Measurements from ENCODE around the gene PSMA6.
"Not testable (repeated sequence)": the region's sequence is repeated elsewhere in the genome, so short reads cannot be mapped to it uniquely, and the experiment has no call there.

Gene PSMA6

DNA sequence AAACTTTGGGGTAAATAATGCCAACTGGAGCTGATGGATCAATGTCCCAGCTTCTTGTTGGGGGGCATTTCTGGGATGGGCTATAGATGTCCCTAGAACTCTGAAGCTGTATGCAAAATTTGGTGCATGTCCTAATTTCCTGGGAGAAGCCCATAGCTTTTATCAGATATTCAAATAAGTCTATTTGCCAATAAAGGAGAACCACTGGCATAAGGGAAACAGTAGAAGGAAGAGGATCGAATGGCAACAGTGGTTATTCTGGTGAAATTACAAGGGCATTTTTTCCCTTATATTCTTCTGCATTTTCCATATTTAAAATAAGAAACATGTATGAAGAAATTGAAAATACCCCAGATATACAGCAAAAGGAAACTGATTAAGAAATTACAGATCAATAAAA is 34.2 kb downstream of the PSMA6 start:
- DNase-seq: no peak

DNA sequence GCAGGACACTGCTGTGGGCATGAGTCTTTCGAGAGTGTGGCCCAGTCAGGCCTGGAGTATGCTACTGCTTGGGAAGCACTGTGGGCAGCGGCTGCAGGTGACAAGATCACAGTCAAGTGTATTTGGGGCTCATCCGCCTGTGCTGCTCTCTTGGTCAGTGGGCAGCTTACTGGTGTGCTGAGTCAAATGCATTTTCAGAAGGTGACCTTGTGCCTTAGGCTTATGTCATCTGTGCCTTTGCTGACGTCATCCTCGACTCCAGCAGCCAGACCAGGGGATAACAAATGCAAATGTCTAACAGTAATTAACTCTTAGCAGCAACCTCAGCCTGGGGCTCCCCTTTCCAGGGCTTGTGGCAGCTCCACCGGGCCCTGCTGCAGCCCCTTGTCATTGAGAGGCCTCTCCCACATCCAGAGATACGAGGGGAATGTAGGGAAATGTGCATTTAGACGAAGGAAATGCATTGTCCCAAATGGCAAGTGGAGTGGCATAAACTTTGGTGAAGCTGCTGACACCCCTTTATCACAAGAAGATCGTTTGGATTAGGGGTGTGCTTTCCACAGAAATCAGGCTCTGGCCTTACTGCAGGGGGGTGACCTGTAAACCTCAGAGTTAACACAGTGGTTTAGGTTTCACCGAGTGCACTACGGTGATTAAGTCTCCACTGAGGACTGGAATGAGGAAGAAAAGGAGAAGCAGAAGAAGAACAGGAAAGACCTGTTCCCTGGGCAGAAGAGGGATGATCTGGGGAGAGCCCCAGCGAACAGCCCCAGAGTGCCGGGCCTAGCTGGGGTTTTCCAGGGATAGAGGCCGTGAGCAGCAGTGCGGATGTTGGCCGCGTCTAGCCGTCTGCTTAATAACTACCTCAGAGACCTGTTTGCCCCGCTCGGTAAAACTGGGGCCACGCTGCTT is 39.7 kb downstream of the PSMA6 start:
- no peak for DNase-seq

DNA sequence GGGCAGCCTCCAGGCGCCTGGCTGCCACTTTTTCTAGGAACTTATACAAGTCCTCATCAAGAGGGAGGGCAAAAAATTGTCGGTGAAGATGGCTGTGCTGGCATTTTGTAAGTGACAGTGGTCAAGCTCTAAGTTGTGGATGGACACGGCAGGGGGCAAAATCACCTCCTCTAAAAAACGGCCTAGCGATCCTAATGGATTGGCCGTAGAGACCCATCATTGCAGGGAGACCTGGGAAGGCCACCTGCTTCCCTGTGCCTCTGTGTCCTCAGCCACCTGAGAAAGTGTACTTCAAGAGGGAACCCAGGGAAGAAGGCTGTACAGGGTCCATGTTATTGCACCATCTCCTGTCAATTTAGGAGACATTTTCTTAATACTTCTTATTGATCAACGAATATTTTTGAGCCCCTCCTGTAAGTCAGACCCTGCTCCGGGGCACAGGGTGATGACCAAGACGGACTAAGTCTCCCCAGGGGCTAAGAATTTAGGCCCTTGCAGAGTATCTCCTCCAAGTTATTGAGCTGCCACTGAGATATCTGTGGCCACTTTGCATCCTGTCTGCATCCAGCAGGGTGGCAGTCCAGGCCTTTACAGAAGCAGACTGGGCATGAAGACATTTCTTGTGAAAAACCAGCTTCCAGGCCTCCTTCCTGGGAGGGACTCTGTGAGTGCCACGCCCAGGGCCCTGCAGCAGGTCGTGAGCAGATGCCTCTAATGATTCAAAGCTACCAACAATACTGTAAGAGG is 40.5 kb downstream of the PSMA6 start:
- DNase-seq: no peak

DNA sequence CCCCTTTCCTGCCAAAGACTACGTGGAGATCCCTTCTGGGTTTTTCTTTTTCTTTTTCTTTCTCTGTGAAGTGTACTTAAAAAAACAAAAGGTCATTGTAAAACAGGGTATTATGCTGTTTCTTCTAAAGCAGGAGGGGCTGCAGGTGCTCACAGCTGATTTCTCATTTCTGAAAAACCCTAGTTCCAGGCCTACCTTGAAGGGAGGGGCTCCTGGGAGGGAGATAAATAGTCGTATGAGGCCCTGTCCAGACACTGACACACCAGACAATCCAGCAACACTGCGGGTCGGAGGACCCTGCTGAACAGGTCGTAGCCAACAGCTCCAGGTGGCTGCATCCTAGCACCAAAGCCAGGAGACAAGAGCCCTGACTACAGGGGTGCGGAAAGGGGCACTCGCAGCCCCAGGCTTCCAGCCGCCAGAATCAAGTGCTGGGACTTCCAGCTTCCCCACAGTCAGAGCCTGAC is 41.1 kb downstream of the PSMA6 start:
- no peak for DNase-seq

DNA sequence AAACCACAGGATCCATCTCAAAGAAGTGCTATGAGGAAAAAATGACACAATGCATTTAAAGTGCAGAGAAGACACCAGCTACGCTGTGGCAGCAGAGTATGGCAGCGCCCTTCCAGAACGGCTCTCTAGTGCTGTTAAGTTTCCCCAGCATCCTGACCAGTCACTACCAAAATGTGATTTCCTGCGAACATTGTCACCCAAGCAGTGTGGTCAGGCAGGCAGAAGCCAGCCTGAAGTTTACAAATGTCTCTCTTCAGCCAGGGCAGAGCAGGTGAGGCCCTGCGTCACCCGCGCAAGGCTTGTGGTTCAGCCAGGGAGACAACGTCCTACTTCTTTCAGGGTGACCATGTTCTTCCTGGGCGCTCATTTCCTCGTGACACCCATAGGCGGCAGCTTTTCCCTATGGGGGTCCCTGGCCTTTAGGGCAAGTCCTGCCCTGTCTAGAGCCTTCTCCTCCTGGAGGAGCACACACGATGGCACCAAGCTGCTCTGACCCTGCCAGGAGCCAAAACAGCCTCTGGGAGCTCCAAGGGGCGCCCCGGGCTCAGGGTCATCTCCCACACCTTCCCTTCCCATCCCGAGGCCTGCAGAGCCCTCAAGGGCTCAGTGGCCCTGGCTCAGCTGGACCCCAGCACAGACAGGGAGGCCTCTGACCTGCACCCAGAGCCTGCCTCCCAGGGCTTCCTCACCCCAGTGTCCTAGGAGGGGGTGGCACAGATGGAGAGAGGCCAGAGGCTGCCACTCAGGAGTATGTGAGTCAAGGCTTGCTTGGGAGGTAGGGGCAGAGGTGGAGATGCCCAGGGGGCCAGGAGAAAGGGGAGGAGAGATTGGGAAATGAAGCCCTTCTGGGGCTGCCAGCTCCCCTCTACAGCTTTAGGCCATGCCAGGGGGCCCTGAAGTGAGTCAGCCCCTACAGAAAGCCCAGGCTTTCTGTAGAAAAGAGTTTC is 41.9 kb downstream of the PSMA6 start:
- DNase-seq: peak; percentile 34

DNA sequence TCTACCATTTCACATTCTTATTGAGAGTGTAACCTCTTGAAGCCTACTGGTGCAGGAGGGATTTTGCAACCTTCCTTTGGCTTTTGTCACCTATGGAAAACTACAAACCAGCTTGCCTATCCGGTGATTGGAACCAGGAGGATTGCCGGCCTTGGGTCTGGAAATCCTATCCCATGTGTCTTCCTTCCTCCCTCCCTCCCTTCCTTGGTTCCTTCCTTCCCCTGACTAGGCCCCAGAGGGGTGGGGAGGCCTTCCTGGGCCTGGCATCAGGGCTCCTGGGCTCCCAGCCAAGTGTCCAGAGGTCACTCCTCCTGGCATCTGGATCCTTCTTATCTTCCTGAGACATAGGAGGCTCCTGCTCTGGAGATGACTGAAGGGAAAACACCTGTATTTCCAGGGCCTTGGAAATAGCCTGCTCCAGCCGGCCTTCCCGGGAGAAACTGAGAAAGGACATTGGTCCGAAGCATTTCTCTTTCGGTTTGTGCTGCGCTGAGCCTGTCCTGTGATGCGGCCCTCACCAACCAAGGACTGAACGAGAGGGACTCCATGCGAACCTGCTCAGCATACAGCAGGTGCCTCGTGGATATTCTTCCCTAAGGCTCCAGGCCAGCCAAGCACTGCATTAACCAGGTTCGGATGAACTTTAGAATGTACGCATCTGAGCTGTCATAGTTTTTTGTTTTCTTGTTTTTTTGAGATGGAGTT is 43.4 kb downstream of the PSMA6 start:
- no peak for DNase-seq

DNA sequence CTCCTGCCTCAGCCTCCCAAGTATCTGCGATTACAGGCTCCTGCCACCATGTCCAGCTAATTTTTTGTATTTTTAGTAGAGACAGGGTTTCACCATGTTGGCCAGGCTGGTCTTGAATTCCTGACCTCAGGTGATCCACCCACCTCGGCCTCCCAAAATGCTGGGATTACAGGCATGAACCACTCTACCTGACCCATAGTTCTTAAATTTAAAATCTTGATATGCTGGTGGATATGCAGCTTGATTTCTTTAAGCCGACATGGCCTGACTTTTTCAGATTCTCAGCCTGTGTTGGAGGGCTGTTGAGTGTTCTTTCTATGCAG is 44.0 kb downstream of the PSMA6 start:
- not testable (repeated sequence) for DNase-seq

DNA sequence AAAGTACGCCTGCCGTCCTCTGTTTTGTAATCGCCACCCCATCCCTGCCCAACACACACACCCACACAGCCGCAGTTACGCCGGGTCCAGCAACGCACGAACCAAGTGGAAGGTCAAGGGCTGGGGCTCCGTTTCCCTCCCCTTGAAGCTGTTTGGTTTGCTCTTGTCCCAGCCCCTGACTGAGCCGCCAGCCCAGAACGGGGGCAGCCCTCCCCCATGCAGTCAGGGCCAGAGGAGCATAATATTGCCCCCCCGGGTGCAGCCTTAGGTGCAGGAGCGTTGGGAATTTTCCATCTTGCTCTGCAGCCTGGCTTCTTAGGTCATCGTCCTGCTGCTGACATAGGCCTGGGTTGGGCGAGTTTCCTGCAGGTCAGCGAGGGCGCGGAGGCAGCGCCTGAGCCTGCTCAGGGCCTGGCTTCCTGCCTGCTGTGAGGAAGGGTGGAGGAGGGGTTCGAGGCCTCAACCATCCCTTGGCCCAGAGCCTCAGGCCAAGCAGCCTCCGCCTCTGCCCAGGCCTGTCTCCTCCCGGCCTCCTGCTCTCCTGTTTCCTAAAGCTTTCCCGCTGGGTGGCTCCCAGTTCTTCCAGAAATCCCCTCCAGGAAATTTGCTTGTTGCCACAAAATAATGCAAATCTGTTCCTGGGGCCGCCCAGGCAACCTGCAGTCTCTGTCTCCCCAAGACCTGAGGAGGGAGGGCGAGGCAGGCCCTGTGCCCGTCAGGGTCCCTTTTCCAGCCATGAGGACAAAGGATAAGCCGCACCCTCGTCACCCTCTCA is 44.5 kb downstream of the PSMA6 start:
- no peak for DNase-seq

DNA sequence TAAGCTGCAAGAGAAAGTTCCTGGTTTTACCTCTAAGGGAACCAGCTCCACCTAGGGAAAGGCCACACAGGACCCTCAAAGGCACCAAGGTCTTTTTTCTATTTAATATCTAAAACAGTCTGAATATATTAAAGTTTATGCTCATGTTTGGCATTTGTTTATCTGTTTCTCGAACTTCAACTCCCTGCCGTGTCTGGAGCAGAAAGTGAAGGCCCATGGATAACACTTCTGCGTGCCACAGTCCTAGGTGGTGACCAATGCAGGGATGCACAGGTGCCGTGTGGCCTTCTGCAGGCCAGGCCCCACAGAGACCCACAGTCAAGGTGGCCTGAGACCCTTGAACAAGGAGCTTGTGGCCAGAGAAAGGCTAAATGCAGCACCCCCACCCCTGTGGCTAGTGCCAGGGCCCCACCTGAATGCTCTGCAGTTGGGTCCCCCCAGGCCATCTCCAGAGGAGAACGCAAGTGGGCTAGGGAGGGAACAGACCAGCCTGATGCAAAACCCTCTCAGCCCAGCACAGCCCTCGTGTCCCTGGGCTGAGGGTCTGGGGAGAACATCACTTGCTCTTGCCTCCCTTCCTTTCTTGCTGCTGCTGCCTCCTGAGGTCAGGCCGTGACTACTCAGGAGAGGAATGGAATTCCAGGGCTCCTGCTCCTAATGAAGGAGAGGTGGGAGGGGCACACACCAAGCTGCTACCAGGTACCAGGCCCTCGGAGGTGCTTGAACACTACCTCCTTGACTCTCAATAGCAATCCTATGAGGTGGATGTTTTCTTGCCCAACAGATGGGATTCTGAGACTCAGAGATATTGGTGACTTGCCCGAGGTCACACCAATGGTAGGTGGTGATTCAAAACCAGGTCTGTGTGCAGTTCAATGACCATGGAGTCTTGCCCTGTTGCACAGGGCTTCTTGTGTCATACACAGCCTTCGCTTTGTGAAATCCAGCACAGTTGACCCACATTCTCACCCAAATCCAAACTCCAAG is 45.4 kb downstream of the PSMA6 start:
- no peak for DNase-seq

DNA sequence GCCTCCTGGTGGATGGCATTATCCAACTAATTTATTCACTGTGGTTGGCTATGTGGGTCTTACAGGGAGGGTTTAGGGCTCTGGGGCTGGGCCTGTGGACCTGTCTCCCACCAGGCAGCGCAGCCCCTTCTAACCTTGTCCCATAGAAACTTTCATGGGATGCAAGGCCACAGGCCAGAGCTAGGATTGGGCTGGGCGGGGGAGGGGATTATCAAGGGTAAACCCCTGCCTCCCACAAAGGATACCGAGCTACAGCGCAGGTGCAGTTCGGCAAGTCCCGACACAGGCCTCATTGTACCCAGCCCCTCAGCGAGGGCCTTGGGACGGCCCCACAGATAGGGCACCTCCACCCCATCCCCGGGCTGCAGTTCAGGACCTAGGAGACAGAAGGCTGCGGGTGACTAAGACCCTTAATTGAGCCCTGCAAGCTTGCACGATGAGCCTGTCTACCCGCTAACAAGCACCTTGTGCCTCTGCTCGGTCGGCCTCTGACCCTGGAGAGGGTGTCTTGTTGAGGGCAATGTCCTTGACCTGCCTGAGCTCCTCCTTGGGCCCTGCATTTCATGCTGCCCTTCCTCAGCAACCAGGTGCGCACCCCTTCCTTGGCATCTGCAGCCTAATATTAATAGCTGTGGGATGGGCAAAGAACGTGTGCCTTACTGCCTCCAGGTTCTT is 46.7 kb downstream of the PSMA6 start:
- DNase-seq: no peak

DNA sequence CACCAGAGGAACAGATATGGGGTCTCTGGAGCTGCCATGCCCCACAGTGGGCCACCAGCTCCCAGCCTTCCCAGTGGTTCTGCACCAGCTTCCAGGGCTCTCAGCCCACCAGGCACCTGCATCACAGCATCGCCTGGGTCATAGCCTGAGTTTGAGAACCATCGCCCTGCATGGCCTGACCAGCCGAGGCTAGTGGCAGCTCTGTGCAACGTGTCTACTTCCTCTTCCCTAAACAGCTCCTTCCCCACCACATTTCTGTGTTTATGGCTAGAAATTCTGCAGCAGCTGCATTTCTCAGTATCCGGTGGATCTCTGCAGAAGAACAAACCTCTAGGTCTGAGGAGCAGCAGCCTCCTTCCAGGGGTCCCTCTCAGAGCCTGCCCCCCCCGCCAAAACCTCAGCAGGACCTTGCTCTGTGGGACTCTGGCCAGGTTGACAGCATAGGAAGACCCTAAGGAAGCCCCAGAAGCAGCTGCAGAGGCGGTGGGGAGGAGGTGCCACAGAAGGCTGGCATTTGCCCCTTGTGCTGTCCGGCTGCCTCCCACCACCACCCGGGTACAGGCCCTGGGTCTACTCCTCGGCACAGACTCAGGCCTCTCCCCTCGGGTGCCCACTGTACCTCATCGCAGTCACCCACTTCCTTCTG is 47.7 kb downstream of the PSMA6 start:
- DNase-seq: no peak

DNA sequence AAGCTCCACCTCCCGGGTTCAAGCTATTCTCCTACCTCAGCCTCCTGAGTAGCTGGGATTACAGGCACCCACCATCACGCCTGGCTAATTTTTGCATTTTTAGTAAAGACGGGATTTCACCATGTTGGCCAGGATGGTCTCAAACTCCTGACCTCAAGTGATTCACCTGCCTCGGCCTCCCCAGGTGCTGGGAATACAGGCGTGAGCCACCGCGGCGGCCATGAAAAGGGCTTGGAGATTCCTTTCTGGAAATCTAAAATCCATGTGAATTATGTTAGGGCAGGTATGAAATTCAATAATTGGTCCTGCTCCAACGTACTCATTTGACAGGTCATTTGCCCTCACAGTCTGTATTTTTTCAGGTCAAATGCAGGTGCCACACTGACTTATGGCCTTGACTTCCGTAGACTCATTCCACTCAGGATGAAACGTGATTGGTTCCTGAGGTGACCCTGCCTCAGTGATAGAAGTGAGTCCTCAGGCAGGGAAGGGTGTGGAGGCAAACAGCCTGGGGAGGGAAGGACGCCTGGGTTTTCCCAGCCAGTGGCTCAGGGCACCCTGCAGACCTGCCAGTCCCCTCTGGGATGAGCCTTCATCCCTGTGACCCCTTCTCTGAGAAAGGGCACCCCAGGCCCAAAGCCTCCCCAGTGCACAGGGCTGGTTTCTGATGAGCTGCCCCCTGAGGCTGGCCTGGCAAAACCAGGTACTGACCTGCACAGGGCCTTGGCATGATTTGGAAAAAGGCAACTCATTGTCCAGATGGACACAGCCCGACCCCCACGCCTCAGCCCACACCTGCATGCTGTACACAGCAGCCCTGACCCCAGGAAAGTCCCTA is 48.7 kb downstream of the PSMA6 start:
- DNase-seq: no peak

DNA sequence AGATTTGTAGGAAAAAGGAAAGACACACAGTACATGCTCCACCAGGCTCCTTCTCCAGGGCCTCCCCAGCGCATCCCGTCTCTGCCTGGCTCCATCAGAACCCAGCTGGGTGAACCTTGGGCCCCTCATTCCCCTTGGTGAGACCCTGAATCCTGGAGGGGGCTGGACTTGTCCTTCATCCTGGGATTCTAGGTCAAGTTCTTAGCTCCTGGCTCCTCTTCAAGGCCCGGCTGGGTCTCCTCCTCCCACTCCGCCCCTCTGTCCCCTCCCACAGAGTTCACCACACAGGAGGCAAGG is 49.2 kb downstream of the PSMA6 start:
- no peak for DNase-seq

DNA sequence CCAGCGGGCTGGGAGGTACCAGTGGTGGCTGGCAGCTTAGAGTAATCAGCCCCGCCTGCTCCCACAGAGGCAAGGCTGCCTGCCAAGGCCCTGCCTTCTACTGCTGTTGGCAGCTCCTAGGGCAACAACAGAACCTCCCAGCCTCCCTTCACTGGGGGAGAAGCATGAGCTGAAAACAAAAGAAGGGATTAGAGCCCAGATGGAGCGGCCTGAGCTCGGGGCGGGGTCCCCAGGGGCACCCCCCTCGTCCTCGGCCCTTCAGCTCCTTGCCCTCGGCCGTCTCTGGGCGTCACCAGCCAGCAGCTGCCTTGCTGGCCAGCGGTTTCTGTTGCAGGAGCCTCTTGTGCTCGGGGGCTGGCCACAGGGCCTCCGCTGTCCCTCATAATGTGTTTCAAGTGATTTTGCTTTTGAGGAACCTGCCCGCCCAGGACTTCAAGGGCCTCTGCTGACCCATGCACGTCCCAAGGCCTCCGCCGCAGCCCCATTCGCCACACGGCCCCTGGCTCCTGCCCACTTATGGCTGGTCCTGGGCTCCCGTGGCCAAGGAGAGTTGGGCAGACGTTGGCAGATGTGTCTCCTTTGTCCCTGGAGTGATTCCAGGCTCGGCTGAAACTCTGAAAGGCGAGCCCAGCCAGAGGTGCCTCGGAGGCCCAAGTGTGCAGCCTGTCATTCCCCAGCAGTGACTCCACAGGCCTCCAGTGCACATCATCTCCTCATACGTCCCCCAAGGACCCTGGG is 49.7 kb downstream of the PSMA6 start:
- no peak for DNase-seq

DNA sequence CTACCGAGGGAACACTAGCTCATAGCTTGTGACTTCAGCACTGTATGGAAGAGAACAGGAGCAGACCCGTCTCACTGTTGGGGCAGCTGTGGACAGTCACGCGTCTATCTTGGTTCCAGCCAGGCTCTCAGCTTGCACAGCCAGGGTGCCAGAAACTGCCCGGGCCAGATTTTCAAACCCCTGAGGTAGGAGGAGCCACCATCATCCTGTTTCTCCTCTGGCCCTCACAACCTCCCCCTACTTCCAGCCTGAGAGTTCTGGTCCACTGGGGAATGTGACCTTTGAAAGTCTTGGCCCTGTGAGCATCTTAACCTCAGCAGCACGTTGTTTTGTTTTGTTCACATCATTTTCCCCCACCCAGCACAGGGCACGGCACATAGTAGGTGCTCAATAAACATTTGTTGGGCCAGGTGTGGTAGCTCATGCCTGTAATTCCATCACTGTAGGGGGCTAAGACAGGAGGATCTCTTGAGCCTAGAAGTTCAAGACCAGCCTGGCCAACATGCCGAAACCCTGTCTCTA is 50.4 kb downstream of the PSMA6 start:
- DNase-seq: no peak

DNA sequence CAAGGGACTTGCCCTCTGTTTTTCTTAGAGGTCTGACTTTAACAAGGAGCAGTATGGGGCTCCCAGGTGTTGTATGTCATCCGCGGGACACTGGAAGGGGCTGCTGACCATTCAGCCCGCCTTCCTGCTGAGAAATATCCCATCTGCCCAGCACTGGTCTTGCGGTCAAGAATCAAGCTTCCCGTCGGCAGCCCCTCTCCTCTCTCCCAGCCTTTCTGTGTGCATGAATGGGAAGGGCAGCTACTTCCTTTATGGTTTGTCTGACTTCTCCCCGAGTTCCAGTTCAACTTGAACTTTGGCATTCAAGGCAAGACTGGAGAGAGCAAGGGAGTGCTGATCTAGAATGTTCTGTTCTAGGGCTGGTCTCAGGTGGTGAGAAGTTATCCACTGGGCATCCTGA is 51.5 kb downstream of the PSMA6 start:
- DNase-seq: no peak

DNA sequence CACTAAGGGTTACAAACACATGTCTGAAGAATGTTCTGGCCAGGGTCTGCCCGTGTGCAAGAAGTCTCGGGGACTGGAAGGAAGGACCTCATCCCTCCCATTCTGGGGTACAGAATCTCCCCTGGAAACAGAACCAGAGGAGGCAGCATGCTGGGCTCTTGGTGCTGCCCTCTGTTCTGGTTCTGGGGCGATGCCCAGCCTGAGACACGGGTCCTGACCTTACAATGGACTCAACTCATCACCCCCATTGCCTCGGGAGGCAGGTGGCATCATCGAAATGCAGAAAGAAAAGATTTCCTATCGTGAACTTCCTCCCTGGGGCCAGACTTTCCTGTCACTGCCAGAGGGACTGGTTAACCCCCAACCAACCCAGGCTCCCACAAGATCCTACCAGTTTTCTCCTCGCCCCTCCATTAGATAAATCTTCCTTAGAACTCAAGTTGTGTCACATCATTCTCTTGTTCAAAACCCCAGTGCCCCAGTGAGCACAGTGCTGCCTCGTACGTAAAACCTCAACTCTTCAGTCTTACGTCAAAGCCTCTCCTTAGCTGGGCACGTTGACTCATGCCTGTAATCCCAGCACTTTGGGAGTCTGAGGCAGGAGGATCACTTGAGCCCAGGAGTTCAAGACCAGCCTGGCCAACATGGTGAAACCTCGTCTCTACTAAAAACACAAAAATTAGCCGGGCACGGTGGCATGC is 52.1 kb downstream of the PSMA6 start:
- no peak for DNase-seq
